ENCODE results near the gene ENC1.

ENC1 gene

DNA sequence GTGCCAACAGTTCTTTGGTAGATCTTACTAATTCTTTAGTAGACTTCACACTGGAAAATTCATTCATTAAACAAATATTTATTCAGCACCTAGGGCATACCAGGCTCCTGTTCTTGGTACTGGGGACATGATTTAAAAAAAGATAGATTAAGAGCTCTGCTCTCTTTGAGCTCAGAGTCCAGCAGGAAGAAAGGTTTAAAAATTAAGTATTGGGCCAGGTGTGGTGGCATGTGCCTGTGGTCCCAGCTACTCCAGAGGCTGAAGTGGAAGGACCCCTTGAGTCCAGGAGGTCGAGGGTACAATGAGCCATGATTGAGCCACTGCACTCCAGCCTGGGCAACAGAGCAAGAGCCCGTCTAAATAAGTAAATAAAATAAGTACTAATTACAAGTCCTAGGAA, 41.4 kb downstream of the ENC1 start:
- DNase-seq, result no peak

DNA sequence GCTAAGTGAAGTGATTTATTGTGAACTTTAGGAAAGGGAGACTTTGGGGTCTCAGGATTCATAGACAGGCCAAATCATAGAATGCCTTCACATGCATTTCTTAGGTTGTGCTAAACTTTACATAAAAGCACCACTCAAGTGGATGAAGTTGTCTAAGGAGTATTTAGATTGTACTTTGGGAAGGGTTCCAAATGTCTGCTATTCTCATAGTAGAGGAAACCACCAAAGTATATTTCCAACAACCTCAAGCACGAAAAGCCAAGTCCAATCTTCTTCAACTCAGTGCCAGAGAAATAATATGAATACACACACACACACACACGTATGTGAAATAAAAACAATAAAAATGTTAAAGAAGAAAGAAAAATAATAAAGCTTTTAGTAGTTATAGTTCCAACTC, 41.8 kb downstream of the ENC1 start:
- DNase-seq, result no peak

DNA sequence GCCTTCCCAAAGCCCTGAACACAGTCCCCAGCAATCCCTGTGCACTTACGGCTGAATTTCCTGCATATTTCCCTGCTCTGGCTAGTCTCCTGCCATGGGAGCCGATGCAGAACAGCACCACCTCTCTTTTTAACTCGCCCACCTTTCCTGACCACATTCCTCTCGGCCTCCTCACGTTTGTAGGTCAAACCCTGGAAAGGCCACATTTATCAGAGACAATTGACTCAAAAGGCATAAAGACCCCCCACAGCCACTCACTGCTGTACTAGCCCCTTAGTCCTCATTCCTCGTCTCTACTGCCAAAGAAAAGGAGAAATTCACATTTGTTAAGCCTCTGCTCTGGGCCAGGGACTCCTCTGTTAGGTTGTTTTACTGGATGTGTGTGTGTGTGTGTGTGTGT, 43.6 kb downstream of the ENC1 start:
- DNase-seq, result no peak

DNA sequence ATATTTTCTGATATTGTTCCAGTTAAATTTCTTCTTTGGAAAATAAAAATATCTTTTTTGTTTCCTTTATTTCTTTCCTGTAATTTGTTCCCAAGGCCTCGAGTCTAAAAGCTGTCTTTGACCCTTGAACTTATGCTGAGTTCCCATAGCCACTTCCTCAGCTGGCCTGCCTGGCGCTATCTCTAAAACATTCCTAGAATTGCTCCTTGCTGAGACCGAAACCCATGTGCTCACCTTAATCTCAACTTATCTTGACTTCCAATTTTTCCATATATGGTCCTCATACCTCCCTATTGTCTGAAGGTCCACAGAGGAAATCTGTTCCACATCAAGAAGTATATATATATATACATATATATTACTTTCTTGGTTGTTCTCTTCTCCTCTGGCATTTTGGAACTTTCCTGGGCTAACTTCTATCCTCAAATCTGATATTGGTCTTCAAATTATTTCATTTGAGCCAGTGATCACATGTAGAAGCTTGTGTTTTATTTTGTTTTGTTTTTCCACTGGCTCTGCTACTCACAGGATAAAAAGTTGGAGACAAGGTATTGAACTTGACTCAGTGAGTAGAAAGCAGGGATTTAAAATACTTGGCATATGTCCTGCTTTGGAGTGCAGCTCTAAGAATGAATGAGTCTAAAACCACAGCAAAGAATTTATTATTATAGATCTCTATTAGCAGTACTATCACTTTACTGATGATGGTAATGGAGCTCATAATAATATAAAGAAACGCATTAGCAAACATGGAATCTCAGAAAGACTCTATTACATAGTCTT, 45.2 kb downstream of the ENC1 start:
- no peak for DNase-seq

DNA sequence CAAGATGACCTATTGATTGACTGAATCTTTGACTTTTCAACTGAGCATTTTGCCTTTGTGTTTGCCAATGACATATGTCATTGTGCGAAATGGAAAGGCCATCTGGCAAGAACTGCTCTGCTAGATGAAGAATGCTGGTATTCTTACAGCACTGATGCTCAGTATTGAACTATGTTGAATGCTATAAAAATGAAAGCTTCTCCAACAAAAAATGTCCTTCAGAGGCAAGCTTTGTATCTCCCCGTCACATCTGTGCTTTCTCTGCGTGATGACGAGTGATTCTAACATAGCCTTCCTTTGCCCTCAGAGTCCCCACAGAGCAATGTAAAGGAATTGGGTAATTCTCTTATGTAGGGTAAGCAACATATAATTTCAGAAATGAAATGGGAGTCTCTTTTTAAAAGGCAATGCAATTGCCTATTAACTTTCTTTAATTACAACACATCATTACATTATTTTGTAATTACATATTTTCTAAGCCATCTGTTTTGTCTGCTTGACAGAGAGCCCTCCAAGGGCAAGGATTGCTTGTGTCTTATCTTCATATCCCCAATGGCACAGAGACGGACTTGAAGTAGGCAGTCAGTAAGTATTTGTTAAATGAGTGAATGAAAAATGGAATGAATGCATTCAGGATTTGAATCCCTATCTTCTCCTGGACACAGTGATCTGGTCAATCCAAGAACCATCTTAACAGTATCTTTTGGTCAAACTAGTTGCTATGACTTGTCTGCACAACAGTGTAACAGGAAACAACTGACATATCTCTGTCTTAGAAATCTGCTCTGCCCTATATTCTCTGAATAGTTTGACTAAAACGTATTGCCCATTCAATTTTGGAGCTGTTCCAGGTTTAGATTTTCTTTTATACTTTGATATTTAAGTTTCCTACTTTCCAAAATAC, 46.1 kb downstream of the ENC1 start:
- DNase-seq, result no peak

DNA sequence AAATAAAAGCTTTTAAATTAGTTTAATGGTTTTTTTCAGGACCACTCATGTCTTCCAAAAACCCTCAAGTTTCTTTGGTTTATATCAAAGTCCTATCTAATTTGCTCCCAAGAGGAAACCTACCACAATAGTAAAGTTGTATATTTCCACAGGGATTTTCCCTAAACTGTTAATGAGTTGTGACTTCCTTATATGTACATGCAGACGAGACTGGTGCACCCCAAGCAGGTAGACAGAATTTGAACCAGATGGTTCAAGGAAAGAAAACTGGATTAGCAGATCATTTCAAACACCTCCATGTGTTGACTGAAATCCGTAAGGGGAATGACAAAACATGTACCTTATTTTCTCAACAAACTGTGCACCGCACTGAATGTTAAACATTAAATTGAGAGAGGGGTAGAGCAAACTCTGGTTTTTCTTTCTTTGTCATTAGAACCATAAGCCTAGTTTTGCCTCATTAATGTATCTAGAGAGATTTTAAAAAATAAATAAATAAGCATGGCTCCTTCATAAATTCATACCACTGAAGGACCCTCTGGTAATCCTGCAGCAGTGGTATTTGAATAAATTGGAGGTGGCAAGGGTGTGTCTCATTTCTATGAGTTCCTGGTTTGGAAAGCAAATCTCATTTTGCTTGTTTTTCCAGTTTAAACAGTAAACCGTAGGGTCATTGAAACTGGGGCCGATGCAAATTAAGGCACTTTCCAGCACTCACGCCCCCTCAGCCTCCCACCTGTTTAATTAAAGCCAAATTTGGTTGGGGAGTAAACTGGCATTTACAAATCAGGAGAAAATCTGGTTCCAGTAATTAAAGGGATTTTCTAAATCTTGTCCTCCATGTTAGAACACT, 51.1 kb downstream of the ENC1 start:
- DNase-seq, result no peak

- no peak for DNase-seq
Observed at GRCh38 chr5:74588415-74588814, 52.1 kb downstream of the ENC1 start.

GRCh38 chr5:74587890-74588289, 52.6 kb downstream of the ENC1 start:
- DNase-seq, result no peak

- DNase-seq, result no peak
Observed at GRCh38 chr5:74587300-74587699, 53.2 kb downstream of the ENC1 start.

- DNase-seq, result no peak
Observed at GRCh38 chr5:74586856-74587255, 53.7 kb downstream of the ENC1 start.

- no peak for DNase-seq
Observed at GRCh38 chr5:74582853-74583252, 57.7 kb downstream of the ENC1 start.

DNA sequence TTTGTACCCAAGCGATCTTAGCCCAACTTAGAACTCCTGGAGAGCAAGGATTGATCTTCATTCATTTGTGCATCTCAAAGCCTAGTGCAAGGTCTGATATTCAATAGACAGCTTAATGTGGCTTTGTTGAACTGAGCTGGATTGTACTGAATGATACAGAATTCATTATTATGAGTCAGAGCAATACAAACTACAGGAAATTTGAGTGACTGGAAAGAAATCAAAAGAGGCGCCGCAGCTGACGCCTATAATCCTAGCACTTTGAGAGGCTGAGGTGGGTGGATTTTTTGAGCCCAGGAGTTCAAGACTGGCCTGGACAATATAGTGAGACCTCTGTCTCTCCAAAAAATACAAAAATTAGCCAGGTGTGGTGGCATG, 58.6 kb downstream of the ENC1 start:
- DNase-seq, result no peak

GRCh38 chr5:74580729-74581109, 59.8 kb downstream of the ENC1 start:
- DNase-seq, result no peak

- DNase-seq, result no peak
Observed at GRCh38 chr5:74579215-74579614, 61.3 kb downstream of the ENC1 start.

DNA sequence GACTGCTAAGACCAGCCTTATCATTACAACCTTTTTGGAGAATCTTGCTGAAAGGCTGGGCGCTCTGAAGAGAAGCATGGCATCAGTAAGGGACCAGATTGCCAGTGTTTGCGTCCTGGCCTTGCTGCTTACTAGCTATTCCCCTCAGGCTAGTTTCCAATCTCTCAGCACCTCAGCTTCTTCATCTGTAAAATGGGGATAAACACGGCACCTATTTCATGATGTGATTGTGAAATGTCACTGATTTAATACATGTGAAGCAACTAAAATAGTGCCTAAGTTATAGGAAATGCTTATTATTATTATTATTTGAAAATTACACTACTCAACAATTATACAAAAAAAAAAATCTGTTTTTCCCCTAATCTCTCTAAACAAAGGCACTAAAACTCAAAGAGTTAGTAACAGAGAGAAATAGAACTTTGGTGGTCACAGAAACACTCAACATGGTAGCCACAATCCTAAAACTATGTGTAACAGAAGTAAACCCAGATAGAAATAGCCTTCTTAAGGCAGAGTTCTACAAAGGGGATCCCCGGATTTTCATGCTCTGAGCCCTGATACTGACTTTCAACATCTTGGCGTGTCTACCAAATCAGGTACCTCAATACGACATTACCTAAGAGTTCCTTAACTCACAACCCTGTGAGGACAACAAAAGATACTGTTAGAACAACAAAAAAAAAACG, 62.0 kb downstream of the ENC1 start:
- DNase-seq, result no peak

Data from NCI-H2029 treated with DMSO at 0.1 percent for 48 hours (cell line).